Activated CD4-positive, alpha-beta T cell treated with anti-CD3 and anti-CD28 coated beads, Interleukin-2, amount 50 U/mL, for 16 hours (primary cell): ENCODE measurements around the gene ENKD1.
"Not testable (repeated sequence)": the region's sequence is repeated elsewhere in the genome, so short reads cannot be mapped to it uniquely, and the experiment has no call there.

ENCODE experiments used
- DNase-seq: peaks from one replicate; pipeline ENCODE4 v3.0.0-alpha.2; 2020

The ENKD1 gene, protein sequence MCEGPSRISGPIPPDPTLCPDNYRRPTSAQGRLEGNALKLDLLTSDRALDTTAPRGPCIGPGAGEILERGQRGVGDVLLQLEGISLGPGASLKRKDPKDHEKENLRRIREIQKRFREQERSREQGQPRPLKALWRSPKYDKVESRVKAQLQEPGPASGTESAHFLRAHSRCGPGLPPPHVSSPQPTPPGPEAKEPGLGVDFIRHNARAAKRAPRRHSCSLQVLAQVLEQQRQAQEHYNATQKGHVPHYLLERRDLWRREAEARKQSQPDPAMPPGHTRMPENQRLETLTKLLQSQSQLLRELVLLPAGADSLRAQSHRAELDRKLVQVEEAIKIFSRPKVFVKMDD

DNA sequence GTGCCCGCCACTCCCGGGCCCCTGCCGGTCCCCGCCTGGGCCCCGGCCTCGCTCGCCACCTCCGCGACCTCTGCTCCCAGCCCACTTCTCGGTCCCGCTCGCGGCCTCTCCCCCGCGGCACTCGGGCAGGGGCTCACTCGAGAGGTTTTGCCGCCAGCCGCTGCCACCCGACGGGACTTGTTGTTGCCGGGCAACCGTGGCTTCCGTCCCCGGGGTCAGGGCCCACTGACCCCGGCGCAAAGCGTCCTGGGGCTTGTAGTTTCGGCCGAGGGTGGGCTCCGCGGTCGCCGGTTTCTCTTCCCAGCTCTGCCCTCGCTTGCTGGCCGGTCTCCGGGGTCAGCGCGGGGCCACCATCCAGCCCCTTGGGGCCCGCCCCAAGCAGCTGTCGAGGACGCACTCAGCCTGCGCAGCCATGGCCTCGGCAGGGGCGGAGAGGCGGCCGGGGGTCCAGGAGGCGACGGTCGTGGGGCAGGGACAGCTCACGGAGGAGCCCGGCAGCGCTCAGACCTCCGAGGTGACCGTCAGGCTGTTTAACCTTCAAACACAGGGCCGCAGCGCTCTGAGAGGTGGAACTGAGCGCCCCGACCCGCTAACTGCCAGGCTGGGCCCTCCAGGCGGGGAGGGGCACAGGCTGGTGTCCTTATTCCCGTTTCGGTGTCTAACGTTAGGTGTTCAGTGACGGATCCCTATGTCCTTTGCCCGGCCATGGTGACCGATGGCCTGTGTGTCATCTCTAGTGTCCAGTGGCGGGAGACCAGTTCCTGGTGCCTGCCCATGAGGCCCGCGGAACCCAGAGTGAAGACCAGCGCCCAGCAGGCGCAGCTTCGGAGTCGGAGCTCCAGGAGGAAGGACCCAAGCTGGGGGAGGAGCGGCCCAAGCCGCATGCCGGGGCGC, at the start of gene ENKD1, which contains the start of gene C16orf86:
TSS of gene ENKD1 (minus strand) at position 192 of the 894 bp plus-strand sequence. CDS start 308 bp downstream, outside the sequence.
TSS of gene C16orf86 (plus strand) at position 256 of the 894 bp plus-strand sequence. CDS start at position 413, 157 bp downstream.
- peak; percentile 86 for DNase-seq

DNA sequence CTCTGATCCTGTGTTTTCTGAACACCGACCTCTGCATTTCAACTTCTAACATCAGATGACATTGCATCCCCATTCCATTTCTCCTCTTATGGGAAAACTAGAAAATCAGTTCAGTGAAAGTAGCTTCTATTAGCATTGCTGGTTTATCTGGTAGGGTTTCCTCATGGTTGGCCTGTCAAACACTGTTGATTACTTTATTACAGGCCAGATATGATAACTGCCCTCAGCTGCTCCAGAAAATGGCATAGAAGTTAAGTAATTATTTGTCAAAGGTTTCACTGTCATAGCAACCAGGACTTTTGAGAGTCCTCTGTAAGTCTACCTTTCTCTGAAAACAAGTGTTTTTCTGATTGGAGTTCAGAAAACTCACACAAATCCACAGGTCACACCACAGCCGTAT, 49.5 kb upstream of the ENKD1 start:
- no peak for DNase-seq

DNA sequence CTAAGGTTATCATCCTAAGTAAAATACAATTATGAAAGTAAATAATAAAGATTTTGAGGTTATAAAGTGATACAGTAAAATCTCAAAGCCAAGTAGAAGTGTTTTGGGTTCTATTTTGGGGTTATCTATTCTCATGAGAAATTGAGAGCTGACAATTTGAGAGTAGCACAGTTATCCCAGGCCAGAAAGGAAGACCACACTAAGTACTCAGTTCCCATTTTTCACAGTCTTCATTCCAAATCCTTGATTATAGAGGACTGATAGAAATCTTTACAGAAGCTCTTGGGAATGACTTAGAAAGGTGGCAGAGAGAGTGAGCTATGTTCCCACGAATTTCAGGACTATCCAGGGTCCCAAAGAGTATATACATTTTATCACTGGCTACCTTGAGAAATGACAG, 48.0 kb upstream of the ENKD1 start:
- DNase-seq, result no peak

DNA sequence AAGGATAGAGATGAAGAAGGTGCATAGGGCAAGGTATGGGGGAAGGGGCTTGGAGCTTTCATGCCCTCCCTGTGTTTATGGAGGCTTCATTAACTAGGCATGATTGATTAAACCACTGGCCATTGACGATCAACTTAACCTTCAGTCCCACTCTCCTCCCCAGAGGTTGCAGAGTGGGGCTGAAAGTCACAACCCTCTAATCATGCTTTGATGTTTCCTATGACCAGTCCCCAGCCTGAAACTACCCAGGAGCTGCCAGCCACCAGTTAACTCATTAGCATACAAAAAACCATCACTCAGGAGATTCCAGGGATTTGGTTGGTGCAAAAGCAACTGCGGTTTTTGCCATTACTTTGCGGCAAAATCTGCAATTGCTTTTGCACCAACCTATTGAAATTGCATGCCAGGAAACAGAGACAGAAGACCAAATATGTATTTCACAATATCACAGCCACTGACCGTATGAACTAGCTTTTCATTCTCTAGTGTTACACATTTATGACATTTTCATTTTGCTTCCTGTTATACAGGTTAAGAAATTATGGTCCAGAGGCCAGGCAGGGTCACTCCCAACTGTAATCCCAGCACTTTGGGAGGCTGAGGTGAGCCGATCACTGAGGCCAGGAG, 47.2 kb upstream of the ENKD1 start:
- no peak for DNase-seq

DNA sequence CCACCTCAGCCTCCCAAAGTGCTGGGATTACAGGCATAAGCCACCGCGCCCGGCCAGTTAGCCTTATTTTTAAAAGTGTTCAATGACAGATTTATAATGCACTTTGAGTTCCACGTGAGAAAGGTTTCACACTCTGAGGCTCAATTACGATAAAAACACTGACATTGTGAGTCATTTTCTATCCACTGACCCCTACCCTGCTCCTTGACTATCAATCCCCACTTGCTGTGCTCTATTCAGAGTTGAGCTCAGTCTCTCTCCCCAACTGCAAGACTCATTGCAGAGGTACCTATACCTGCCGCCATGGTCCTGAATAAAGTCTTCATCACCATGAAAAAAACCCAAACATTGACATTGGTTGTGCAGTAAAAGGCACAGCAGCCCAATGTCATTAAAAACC, 44.1 kb upstream of the ENKD1 start:
- no peak for DNase-seq

DNA sequence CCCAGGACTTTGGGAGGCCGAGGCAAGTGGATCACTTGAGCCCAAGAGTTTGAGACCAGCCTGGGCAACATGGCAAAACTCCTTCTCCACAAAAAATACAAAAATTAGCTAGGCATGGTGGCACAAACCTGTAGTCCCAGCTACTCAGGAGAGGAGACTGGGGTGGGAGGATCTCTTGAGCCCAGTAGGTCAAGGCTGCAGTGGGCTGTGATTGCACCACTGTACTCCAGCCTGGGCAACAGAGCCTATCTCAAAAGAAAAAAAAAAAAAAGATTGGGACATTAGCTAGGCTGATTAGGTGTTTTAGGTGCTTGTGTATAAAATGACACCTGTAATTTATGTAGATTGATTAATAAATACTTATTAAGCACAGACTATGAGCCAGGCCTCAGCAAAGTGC, 42.5 kb upstream of the ENKD1 start:
- DNase-seq, result no peak

DNA sequence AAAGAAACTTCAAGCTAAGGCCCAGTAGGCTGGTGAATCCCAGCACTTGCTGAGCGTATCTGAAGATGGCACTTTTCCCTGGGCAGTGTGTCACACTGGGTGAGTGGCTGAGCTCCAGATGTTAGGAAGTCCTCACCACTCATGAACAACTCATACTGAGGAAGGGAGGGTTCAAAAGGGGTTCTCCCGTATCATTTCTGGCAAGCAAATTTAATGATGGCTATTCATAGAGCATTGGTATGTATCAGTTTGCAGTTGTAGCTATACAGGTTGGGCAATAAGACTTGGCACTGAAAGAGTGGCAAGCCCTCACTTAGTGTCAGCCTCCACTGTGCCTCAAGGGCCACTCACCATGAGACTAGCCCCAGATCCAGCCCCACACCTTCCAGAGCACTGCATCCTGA, 41.8 kb upstream of the ENKD1 start:
- DNase-seq, result no peak

DNA sequence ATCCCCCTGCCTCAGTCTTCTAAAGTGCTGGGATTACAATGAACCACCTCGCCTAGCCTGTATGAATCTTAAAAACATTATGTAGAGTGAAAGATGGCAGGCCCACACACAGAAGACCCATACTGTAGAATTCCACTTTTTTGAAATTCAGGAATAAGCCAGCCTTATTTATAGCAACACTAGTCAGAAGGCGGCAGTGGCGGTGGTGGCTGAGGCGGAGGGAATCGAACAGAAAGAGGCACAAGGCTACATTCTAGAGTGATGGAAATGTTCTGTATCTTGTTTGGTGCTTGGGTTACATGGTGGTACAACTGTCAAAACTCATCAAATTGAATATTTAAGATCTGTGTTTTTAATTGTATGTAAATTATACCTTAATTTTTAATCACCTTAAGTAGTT, 41.2 kb upstream of the ENKD1 start:
- DNase-seq, result no peak

DNA sequence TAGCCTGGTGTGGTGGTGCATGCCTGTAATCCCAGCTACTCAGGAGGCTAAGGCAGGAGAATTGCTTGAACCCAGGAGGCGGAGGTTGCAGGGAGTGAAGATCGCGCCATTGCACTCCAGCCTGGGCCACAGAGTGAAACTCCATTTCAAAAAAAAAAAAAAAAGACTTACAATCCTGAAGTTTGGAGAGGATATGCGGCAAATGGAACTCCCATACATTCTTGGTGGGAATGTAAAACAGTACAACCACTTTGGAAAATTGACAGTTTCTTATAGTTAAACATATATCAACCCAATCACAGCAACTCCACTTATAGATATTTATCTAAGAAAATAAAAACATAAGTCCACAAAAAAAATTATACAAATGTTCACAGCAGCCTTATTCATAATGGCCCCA, 40.7 kb upstream of the ENKD1 start:
- no peak for DNase-seq

DNA sequence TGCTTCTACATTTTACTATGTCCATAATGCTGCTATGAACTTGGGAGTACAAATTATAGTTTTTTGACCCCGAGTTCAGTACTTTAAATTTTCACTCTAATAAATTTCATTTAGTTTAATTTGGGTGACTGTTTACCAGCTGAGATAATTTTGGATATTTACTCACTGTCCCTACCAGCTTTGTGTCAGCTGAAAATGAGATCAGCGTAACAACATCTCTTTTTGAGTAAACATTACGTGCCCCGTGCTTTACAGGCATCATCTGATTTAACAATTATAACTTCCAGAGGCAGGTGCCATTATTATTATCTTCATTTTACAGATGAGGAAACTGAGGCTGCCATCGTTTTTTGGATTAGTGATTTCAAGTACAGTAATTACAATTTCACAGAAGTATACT, 37.6 kb upstream of the ENKD1 start:
- DNase-seq, result no peak

DNA sequence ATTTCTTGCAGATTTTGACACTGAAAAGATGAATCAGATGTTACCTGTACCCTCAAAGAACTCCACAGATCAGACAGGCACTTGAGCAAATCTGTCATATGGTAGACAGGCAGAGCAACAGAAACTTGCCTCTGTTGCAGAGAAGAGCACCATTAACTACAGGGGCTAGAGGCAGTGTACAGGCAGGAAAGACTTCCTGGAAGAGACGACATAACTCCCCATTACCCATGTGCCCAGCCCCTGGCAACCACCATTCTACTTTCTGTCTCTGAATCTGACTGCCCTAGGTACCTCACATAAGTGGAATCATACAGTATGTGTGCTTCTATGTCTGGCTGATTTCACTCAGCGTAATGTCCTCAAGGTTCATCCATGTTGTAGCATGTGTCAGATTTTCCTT, 37.1 kb upstream of the ENKD1 start:
- peak; percentile 35 for DNase-seq

DNA sequence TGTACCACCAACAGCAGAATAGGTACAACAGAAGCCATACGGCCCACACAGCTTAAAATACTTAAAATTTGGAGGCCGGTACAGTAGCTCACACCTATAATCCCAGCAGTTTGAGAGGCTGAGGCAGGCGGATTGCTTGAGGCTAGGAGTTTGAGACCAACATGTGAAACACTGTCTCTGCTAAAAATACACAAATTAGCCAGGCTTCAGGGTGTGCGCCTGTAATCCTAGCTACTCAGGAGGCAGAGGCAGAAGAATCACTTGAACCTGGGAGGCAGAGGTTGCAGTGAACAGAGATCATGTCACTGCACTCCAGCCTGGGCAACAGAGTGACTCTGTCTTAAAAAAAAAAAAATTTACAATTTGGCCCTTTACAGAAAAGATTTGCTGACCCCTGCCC, 35.6 kb upstream of the ENKD1 start:
- DNase-seq, result no peak

DNA sequence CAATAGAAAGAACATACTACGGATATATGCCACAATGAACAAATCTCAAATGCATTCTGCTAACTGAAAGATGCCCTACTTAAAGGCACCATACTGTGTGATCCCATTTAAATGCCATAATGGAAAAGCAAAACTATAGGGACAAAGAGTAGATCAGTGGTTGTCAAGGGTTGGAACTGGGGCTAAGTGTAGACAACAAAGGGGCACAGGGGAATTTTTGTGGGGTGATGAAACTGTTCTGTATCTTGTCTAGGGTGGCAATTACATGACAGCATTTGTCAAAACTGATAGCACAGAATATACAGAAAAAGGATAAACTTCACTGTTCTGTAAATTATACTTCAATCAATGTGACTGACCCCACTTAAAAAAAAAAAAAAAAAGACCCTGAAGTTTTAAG, 34.9 kb upstream of the ENKD1 start:
- no peak for DNase-seq

DNA sequence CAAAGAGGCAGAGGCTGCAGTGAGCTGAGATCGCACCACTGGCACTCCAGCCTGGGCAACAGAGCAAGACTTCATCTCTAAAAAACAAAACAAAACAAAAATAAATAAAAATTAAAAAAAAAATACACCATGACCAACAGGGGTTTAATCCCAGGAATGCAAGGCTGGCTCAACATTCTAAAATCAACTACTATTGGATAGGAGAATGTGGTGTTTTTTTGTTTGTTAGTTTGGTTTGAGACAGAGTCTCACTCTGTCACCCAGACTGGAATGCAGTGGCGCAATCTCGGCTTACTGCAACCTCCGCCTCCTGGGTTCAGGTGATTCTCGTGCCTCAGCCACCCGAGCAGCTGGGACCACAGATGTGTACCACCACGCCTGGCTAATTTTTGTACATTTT, 32.7 kb upstream of the ENKD1 start:
- no peak for DNase-seq

DNA sequence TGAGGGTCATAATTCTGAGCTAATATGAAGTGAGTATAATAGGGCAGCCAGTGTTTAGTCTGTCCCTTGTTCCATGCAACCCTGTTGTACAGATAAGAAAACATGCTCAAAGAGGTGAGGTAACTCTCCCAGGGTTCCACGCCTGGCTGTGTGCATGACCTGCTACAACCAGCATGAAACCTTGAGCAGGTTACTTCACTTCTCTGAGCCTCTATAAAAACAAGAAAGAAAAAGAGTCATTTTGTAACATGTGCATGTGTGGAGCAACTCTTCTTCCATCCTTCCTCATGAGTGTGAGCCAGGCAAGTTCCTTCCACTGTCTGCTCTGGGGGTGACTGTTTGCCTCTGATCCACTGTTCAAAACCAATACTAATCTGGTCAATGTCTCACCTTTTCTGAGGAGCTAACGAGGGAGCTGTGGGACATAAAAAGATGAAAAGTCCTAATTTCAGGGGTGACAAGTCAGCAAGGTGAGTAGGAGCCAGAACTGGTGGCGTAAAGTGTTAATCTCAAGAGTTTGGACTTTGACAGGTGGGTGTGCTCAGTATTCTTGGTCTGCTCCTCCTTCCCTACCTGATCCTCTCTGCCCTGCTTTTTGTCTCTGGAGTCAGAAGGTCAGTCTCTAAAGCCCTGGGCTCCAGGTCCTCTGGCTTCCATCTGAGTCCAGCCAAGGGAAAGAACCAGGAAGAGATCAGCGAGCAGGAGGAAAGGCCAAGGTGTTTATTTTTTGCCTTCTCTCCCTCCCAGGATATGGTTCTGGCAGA, 31.1 kb upstream of the ENKD1 start:
- no peak for DNase-seq

DNA sequence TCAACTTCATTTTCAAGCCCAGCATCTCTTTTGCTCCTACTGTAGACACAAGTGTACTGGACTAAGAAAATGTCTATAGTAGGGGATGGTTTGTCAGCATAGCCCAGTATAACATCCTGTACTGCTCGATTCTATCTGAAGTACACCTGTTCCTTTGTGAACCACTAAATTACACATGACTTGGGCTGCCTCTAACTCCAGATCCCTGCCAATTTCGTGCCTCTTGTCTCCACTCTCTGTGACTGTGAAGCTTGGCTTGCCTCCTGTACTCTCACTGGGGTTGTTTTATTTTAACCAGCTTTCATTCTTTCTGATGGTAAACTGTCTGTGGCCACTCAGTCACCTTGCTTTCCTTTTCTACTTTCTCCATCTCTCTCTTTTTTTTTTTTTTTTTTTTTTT, 28.1 kb upstream of the ENKD1 start:
- DNase-seq, result no peak

DNA sequence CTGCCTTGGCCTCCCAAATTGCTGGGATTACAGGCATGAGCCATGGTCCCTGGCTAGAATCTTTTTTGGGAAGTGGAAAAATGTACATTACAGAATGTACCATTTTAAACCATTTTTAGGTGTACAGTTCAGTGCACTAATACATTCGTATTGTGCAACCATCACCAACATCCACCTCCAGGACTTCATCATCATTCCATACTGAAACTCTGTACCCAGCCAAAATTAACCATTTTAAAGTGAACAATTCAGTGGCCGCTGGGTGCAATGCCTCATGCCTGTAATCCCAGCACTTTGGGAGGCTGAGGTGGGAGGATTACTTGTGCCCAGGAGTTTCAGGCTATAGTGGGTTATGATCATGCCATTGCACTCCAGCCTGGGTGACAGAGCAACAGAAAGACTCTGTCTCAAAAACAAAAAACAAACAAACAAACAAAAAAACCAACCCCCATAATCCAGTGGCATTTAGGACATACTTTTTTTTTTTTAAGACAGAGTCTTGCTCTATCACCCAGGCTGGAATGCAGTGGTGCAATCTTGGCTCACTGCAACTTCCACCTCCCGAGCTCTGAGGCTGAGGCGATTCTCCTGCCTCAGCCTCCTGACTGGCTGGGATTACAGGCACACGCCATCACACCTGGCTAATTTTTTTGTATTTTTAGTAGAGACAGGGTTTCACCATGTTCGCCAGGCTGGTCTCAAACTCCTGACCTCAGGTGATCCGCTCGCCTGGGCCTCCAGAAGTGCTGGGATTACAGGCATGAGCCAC, 27.2 kb upstream of the ENKD1 start:
- not testable (repeated sequence) for DNase-seq

DNA sequence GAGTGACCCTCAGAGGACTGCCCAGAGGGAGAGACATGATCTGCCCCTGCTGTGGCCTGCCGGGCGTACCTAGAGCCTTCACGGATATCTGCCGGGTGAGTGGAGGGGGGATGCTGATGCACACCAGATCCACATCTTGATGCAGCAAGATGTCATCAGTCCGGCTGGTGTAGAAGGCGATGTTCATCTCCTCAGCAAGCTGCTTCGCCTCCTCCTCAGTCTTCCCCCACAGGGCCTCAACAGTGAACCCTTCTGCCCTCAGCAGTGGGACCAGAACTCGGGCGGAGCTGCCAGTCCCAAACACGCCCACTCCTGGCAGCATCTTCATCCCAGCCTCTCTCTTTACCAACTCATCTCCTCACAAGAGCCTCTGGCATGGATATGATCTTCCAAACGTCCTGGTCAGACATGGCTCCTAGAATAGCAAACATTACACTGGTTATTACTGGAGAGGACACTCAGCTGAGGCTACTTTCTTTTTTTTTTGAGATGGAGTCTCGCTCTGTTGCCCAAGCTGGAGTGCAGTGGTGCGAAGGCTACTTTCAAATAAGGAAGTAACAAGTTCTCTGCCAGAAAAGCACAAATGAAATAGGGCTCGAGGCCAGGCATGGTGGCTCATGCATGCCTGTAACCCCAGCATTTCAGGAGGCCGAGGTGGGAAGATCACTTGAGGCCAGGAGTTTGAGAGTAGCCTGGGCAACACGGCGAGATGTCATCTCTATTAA, 19.0 kb upstream of the ENKD1 start:
- no peak for DNase-seq

DNA sequence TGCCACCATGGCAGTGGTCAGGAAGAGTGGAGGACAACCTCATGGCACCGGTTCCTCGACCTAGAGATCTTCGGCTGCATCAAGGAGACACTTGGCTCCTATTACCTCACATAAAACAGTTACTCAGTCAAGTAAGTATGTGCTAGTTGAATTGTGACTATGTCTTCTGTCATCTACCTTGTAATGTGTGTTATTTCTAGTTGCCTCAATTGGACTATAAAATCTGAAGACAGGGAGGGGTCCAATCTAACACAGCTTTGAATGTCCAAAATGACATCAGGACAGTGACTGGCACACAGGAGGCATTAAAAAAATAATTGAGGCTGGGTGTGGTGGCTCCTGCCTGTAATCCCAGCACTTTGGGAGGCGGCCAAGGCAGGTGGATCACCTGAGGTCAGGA, 17.2 kb upstream of the ENKD1 start:
- DNase-seq, result no peak

DNA sequence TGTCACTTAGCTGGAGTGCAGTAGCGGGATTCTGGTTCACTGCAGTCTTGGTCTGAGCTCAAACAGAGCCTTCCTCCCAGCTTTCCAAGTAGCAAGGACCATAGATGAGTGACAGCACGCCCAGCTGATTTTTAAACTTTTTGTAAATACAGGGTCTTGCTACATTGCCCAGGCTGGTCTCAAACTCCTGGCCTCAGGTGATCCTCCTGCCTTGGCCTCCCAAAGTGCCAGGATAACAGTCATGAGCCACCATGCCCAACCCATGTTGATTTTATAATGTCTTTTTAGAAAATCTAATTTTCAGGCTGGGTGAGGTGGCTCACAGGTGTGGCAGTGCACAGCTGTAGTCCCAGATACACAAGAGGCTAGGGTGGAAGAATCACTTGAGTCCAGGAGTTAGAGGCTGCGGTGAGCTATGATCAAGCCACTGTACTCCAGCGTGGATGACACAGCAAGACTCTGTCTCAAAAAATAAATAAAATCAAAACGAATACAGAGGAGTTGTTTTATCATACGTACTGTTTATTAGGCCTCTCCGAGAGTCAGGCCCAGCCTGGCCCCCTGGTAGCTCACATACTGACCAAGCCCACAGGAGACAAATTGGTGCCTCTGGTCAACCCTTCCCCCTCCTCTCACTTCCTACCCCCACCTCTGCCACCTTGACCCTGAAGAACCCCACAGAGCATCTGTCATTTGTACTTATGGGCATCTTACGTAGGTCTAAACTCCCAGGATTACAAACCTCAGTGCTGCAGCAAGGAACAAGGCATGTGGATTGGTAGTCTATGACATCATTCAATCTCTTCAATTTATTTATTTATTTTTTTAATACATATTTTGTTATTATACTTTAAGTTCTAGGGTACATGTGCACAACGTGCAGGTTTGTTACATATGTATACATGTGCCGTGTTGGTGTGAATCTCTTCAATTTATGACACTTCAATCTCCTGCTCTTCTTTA, 13.7 kb upstream of the ENKD1 start:
- no peak for DNase-seq
